KMS-11 (cell line): ENCODE data around the gene SLC35G1.

Source experiments
- H2AFZ ChIP-seq: fragments of 200-600 bp; sonication (generic); 2 replicates; pipeline ENCODE4 v1.6.1; 2016; ENCODE audit warnings: antibody characterized with exemption, mixed run types, low read depth
- H3K27ac ChIP-seq: fragments of 200-600 bp; sonication (generic); 2 replicates; pipeline ENCODE4 v1.6.1; 2016; ENCODE audit warnings: mild to moderate bottlenecking, mixed run types
- H3K27me3 ChIP-seq: fragments of 200-600 bp; sonication (generic); 2 replicates; pipeline ENCODE4 v1.6.1; 2017; ENCODE audit warnings: mild to moderate bottlenecking, low read depth, mixed run types, moderate library complexity; ENCODE audit not compliant: insufficient read depth
- H3K36me3 ChIP-seq: fragments of 200-600 bp; sonication (generic); 2 replicates; pipeline ENCODE4 v1.6.1; 2017; ENCODE audit warnings: mild to moderate bottlenecking, mixed run types; ENCODE audit not compliant: insufficient read depth
- H3K4me1 ChIP-seq: fragments of 200-600 bp; sonication (generic); 2 replicates; pipeline ENCODE4 v1.6.1; 2016; ENCODE audit warnings: mild to moderate bottlenecking, low read depth, mixed run types; ENCODE audit not compliant: poor library complexity, severe bottlenecking
- H3K4me2 ChIP-seq: fragments of 200-600 bp; sonication (generic); 2 replicates; pipeline ENCODE4 v1.7.0; 2016; ENCODE audit warnings: mild to moderate bottlenecking, mixed run types
- H3K4me3 ChIP-seq: fragments of 200-600 bp; sonication (generic); IDR thresholded peaks from 2 replicates; pipeline ENCODE4 v1.6.1; 2017; ENCODE audit warnings: low read depth, low read length, mixed read lengths; ENCODE audit not compliant: insufficient read depth
- H3K79me2 ChIP-seq: fragments of 200-600 bp; sonication (generic); 2 replicates; pipeline ENCODE4 v1.6.1; 2016; ENCODE audit warnings: low read depth, mixed run types; ENCODE audit not compliant: insufficient read depth
- H3K9ac ChIP-seq: fragments of 200-600 bp; sonication (generic); 2 replicates; pipeline ENCODE4 v1.6.1; 2016; ENCODE audit warnings: mild to moderate bottlenecking, mixed run types
- H4K20me1 ChIP-seq: fragments of 200-600 bp; sonication (generic); 2 replicates; pipeline ENCODE4 v1.6.1; 2016; ENCODE audit warnings: mild to moderate bottlenecking, mixed run types; ENCODE audit not compliant: insufficient read depth
- CTCF ChIP-seq: fragments of 200-600 bp; sonication (generic); conservative IDR thresholded peaks from 2 replicates; pipeline ENCODE4 v1.6.1; 2017; ENCODE audit warnings: low read depth, mild to moderate bottlenecking, antibody characterized with exemption, low read length, moderate library complexity, mixed read lengths

The SLC35G1 gene

GRCh38 chr10:93893646-93894515, at the start of gene SLC35G1:
Gene SLC35G1, plus strand, starts transcription at chr10:93893978. Its CDS starts 56 bp downstream, at chr10:93894034.
- Histone ChIP-seq H3K9ac (peak within 1 kb of the TSS; percentile 84), H3K27me3 (no peaks in the 10 kb centered on the region), H3K4me1 (peaks cover 32% of the 10 kb centered on the region), H3K4me3 (no peak within 1 kb of the TSS), H3K4me2 (peak within 1 kb of the TSS; percentile 98), H4K20me1 (no peaks in the 10 kb centered on the region), H3K36me3 (no peaks in the 10 kb centered on the region), H2AFZ (peak within 1 kb of the TSS; percentile 97), H3K79me2 (0 out of 2 replicates have a peak, but pooled peaks cover 12% of the 10 kb centered on the region), H3K27ac (0 out of 2 replicates have a peak within 1 kb of the TSS, but pooled peaks have one; percentile 12)
- no peak for TF ChIP-seq CTCF

GRCh38 chr10:93844979-93845626, 48.7 kb upstream of the SLC35G1 start:
- H2AFZ ChIP-seq: no peak overlapping the region

DNA sequence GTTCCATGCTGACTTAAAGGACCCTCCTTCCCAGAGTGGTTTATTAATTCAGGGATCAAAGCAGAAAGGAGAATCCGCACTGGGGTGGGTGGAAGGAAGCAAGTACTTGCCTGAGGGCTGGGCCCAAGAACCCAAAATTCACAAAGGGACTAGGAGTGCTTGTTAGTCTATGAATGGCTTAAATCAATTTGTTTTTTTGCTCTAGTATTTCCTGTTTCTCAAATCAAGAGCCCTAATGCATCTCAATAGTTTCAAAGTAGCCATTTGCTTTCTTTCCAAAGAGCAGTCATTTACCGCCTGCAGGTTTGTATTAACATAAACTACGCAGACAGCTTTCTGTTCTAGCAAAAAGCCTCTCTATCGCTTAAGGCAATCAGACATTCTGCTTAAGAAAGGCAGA, 44.2 kb upstream of the SLC35G1 start:
- Histone ChIP-seq H4K20me1 (no peaks in the 10 kb centered on the region), H3K27ac (no peak overlapping the region), H3K4me1 (peaks cover 28% of the 10 kb centered on the region), H3K9ac (no peak overlapping the region), H3K4me3 (no peak overlapping the region), H3K27me3 (no peaks in the 10 kb centered on the region), H3K4me2 (no peak overlapping the region), H3K79me2 (no peaks in the 10 kb centered on the region), H2AFZ (no peak overlapping the region), H3K36me3 (no peaks in the 10 kb centered on the region)
- no peak for TF ChIP-seq CTCF

More at GRCh38 chr10:93844979-93845626, 48.7 kb upstream of the SLC35G1 start:
- H3K27ac ChIP-seq: no peak overlapping the region
- no peaks in the 10 kb centered on the region for H3K27me3 ChIP-seq
- TF ChIP-seq CTCF: no peak
- H3K36me3 ChIP-seq: no peaks in the 10 kb centered on the region
- no peak overlapping the region for H3K4me2 ChIP-seq
- H3K4me1 ChIP-seq: no peaks in the 10 kb centered on the region
- H3K4me3 ChIP-seq: no peak overlapping the region
- H3K79me2 ChIP-seq: no peaks in the 10 kb centered on the region
- no peak overlapping the region for H3K9ac ChIP-seq
- no peaks in the 10 kb centered on the region for H4K20me1 ChIP-seq

DNA sequence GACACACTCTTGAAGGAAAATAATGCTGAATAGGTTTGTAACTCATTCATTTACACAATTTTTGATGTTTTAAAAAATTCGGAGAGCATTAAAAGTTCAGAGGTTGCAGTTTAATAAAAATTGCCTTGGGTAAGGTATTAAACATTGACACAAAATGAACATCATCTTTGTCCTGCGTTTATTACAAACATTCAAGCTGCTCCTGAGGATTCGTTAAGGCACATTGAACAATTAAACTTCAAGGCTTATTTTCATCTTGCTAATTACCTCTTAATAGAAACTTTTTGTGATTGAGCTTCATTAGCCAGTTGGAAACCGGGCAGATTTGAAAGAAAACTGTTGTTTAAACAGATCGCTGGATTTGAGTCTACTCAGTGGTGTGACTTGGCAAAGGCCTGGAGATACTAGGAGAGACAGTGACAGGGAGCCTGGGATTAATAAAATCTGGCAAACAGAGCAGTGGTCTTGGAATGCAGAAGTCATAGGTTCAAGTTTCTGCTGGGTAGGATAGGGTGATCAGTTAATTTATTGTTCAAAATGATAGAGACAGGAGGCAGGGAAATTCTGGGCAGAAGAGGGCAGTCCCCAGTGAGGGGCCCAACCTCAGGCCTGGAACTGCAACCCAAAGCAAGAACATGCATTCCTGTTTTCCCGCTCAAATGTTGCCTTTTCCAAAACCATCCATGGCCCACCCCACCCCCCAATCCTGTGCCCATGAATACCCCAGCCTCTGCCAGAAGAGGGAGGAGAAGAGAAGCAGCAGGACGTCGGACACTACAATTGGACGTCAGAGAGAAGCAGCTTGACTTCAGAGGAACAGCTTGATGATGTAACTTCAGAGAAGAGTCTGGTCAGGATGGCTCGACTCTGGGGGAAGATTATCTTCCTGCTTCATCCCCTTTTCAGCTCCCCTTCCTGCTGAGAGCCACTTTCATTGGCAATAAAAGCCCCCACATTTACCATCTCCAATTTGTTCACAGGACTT, 43.5 kb upstream of the SLC35G1 start:
- Histone ChIP-seq H3K27me3 (no peaks in the 10 kb centered on the region), H3K4me1 (peaks cover 28% of the 10 kb centered on the region), H2AFZ (peak overlapping the region; percentile 20; the same call in 1 of the 2 replicates), H3K36me3 (no peaks in the 10 kb centered on the region), H3K4me3 (no peak overlapping the region), H3K27ac (no peak overlapping the region), H4K20me1 (no peaks in the 10 kb centered on the region), H3K4me2 (no peak overlapping the region; the same call in 1 of the 2 replicates), H3K9ac (no peak overlapping the region), H3K79me2 (no peaks in the 10 kb centered on the region)
- TF ChIP-seq CTCF: no peak
